ENCODE results near the gene OSM.

The OSM gene

GRCh38 chr22:30296324-30296723 is 29.7 kb upstream of the OSM start:
- in situ Hi-C loops (cut with HindIII; ENCODE audit: low pct_ligation_motif_present, low sequenced_read_pairs) = no loop called here
- H3K36me3 ChIP-seq (replicated peaks) = peaks cover 72% of the 10 kb centered on the region

GRCh38 chr22:30295576-30295975 is 28.9 kb upstream of the OSM start:
- no peak for DNase-seq
- Histone ChIP-seq H3K27ac (no peak overlapping the region), H3K27me3 (replicated peaks) (no peaks in the 10 kb centered on the region), H3K4me3 (ENCODE audit: low read depth, low read length) (no peak overlapping the region), H3K36me3 (replicated peaks) (peaks cover 68% of the 10 kb centered on the region)
- no peak for TF ChIP-seq CTCF (IDR thresholded peaks at IDR 0.05; ENCODE audit: low read depth, low read length, missing control alignments)
- in situ Hi-C loops (cut with HindIII; ENCODE audit: low pct_ligation_motif_present, low sequenced_read_pairs) = no loop called here

More at GRCh38 chr22:30296324-30296723, 29.7 kb upstream of the OSM start:
- no peak overlapping the region for H3K4me3 ChIP-seq (ENCODE audit: low read depth, low read length)
- no peak for DNase-seq
- H3K27ac ChIP-seq = no peak overlapping the region
- TF ChIP-seq CTCF (IDR thresholded peaks at IDR 0.05; ENCODE audit: low read depth, low read length, missing control alignments) = no peak
- no peaks in the 10 kb centered on the region for H3K27me3 ChIP-seq (replicated peaks)

- H3K27ac ChIP-seq = no peak overlapping the region
- no peaks in the 10 kb centered on the region for H3K27me3 ChIP-seq (replicated peaks)
- peaks cover 65% of the 10 kb centered on the region for H3K36me3 ChIP-seq (replicated peaks)
- no peak overlapping the region for H3K4me3 ChIP-seq (ENCODE audit: low read depth, low read length)
- no peak for DNase-seq
- TF ChIP-seq CTCF (IDR thresholded peaks at IDR 0.05; ENCODE audit: low read depth, low read length, missing control alignments) = no peak
- in situ Hi-C loops (cut with HindIII; ENCODE audit: low pct_ligation_motif_present, low sequenced_read_pairs) = no loop called here
These were observed 28.2 kb upstream of the OSM start for GRCh38 chr22:30294830-30295229.

- Histone ChIP-seq H3K27ac (no peak overlapping the region), H3K36me3 (replicated peaks) (peaks cover 62% of the 10 kb centered on the region), H3K4me3 (ENCODE audit: low read depth, low read length) (no peak overlapping the region), H3K27me3 (replicated peaks) (no peaks in the 10 kb centered on the region)
- no peak for TF ChIP-seq CTCF (IDR thresholded peaks at IDR 0.05; ENCODE audit: low read depth, low read length, missing control alignments)
- in situ Hi-C loops (cut with HindIII; ENCODE audit: low pct_ligation_motif_present, low sequenced_read_pairs) = no loop called here
- no peak for DNase-seq
These were observed 27.4 kb upstream of the OSM start for GRCh38 chr22:30294066-30294465.

- Histone ChIP-seq H3K36me3 (replicated peaks) (peaks cover 53% of the 10 kb centered on the region), H3K27ac (no peak overlapping the region), H3K27me3 (replicated peaks) (no peaks in the 10 kb centered on the region), H3K4me3 (ENCODE audit: low read depth, low read length) (no peak overlapping the region)
- DNase-seq = no peak
- in situ Hi-C loops (cut with HindIII; ENCODE audit: low pct_ligation_motif_present, low sequenced_read_pairs) = no loop called here
- no peak for TF ChIP-seq CTCF (IDR thresholded peaks at IDR 0.05; ENCODE audit: low read depth, low read length, missing control alignments)
These were observed 26.4 kb upstream of the OSM start for GRCh38 chr22:30293026-30293425.
